GM20431 (cell line): ENCODE results near the gene KREMEN2.

Experiments
- in situ Hi-C: fragments of 300-500 bp; cut with MseI, MboI; formaldehyde crosslinking; loops from one replicate; pipeline ENCODE4 v1.15.0; 2020; ENCODE audit warnings: low sequenced_read_pairs; ENCODE audit not compliant: unreplicated experiment

Gene KREMEN2

DNA sequence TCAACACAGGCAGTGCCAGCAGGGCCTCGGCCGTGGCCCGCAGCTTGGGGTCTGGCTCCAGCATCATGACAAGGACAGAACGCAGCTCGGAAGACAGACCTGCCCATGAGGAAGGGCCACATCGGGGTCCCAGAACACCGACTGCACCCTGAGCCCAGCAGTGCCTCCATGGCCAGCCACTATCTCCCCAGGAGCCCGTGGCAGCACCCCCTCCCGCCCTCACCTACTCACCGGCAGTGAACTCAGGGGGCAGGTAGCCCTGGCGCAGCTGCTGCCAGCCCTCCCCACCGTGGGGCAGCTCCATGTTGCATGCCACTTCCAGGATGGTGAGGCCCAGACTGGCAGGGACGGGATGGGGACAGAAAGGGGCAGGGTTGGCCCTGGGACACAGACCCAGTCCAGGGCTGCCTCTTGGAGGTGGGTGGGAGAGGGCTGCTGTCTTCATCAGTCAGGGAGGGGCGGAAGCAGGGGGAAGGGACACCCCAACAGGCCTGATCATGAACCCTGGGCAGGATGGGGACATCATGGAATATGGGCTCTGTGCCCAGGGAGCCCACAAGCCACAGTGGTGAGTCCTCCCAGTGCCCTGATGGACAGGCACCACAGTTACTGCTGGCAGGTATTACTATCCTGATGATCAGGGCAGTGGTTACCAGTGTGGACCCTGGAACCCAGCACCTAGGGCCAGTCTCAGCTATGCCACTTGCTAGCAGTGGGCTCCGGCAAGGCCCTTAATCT lies 10.4 kb downstream of the KREMEN2 start:
- in situ Hi-C loops, result no loop called here

DNA sequence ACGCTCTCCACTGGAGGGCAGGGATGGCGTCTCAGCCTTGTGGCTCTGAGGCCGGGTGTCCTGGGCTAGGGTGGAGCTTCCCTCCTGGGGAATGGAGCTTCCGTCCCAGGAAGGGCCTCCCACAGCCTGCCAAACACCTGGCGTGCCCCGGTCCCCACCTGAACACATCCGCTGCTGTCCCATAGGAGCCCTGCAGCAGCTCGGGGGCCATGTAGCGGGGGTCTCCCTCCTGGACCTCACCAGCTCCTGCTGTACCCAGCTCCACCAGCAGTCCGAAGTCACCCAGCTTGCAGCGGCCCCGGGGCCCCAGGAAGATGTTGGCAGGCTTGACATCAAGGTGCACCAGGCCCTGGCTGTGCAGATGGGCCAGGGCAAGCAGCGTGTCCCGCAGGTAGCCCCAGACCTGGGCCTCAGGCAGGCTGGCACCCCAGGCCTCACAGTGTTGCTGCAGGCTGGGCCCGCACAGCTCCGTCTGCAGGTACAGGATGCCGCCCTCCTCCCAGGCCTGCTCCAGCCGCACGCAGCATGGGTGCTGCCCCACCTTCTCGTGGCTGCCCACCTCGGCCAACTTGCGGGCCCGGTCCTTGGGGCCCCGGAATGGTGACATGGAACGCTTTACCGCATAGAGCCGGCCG lies 11.2 kb downstream of the KREMEN2 start:
- in situ Hi-C loops, result no loop called here

DNA sequence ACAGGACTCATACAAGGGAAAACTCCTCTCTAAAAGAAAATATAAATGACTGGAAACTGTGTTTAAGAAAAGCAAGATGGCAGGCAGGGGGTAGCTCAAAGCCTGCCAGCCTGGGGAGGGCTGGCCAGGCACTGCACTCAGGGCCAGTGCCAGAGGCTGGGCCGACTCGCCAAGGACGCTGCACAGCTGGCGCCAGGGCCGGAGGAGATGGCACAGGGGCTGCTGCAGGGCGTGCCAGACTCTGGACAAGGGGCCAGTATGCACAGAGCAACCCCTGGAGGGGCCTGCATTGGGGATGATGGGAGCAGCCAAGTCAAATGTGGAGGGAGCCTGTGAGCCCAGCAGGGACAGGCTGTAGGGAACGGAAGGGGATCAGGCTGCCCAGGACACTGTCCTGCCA lies 12.1 kb downstream of the KREMEN2 start:
- in situ Hi-C loops, result no loop called here

DNA sequence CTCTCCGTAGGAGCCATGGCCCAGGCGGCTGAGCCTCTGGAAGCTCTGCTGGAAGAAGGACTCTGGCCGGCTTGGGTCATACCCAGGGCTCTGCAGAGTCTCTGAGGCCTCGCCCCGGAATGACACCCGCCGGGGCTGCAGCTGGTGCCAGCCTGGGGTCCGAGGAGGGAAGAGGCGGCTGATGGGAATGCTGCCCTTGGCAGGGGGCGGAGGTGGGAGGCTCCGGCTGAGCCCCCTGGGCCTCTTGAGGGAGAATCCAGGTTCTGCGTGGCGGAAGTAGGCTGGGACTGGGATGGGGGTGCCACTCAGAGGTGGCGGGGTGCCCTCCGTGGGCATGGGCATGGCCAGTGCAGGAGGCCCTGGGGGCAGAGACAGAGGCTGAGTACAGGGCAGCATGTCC lies 12.6 kb downstream of the KREMEN2 start:
- in situ Hi-C loops, result no loop called here

DNA sequence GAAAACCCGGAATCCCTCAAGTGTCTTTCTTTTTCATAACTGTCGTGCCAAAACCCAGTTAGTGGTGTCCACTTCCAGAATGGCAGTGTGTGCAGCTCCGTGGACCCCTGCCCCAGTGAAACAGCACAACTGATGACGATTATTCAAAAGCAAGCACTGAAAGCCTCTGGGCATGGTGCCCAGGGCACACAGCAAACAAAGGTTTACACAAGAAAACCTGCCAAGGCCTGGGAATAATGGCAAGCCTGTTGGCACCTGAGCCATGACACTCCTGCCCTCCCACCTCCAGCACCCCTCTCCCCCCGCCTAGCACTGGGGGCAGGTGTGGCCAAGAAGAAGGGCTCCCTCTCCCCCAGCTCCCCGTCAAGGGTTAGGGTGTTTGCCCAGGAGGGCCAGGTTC lies 13.4 kb downstream of the KREMEN2 start:
- in situ Hi-C loops, result no loop called here

DNA sequence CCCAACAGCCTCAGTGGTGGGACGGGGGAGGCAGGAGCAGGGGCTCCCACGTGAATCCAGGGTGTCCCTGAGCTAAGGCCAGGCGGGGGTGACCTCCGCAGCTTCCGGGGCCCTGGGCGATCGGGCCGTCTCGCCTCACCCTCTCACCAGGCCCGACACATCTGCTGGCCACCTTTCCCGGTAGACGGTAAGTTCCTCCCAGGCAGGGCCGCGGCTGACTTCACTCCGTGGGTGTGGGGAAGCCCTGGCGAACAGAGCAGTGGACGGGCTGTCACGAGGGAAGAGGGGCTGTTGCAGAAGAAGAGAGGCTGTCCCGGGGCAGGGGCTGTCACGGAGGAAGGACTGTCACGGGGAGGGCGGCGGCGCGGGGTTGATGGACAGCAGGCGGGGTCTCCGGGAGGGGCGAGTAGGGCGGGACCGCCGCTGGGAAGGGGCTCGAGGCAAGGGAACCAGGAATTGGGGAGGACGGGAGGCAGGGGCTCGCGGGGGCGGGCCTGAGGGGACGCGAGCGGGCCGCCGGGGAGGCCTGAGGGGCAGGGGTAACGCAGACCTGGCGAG lies 15.7 kb downstream of the KREMEN2 start:
- in situ Hi-C loops, result no loop called here

DNA sequence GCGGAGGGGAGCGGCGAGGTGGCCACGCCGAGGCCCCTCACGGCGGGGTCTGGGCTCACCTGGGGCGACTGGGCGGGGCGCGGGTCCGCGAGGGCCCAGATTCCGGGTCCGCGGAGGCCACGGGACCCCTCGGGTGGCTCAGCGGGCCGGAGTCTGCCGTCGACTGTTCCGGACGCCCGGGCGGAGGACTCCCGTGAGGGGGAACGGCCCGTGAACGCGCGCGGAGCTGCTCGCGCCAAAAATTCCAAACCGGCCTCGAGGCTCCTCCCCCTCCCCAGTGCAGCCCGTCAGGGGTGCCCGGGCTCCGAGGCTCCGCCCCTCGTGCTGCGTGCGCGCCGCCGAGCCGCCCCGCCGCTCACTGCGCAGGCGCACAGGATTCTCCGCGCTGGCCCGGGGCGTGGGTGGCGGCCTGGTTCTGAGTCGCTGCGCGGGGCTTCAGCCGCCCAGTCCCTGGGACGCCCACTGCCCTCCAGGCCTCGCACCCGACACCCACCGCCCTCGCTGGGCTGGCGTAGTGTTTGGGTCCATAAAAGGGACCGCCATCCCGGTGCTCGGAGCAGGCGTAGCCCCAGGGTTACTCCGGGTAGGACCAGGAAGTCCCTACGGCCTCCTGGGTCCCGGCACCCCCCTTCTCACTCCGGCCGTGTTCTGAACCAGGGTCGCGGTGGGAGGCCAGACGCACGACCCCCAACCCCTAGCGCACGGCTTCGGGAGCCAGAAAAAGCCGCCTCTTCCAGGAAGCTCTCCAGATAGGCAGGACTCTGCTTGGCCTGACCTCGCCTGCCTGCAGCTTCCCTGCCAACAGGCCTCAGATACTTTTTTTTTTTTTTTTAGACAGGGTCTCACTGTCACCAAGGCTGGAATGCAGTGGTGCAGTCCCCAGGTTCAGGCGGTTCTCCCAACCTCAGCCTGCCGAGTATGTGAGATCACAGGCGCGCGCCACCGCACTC lies 16.4 kb downstream of the KREMEN2 start, which contains the start of gene PKMYT1:
Gene PKMYT1 (minus strand): TSS at position 220 of the 950 bp plus-strand sequence. CDS start 789 bp downstream, outside the sequence.
- in situ Hi-C loops, result no loop called here

DNA sequence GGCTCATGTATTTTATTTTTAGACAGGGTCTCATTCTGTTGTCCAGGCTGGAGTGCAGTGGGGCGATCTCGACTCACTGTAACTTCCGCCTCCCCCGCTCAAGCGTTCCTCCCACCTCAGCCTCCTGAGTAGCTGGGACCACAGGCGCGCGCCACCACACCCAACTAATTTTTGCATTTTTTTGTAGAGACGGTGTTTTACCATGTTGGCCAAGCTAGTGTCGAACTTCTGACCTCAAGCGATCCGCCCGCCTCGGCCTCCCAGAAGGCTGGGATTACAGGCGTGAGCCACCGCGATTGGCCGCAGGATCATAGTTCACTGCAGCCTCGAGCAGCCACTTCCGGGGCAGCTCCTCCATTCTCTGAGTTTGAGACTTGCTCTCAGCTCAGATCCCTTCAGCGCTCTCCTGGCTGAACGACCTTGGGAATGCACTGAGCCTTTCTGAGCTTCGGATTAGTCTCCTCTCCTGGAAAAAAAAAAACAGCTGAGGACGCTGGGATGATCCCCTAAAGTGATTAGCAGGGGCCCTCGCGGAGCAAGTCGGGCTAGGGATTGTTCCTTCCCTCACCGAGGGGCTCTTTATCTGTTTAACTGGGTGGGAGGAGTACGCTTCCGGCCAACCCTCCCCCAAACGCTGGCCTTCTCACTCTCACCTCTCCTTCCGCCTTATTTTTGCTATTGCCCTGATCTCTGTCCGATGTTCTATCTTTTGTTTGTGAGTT lies 17.3 kb downstream of the KREMEN2 start:
- in situ Hi-C loops, result no loop called here

DNA sequence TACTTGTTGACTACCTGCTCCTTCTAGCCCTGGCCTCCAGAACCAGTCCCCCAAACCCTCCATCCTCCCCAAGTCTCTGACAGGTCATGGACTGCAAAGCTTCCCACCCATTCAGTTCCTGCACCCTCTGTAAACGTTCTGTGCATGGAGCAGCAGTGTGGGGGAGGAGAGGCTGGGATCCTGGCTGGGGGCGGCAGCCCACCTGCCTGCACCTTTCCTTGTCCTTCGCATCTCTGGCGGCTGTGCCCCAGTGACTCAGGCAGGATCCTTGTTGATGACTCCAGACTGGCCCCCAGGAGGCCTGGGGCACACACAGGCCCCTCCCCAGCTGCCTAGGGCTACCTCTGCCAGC lies 17.8 kb downstream of the KREMEN2 start:
- in situ Hi-C loops, result no loop called here

DNA sequence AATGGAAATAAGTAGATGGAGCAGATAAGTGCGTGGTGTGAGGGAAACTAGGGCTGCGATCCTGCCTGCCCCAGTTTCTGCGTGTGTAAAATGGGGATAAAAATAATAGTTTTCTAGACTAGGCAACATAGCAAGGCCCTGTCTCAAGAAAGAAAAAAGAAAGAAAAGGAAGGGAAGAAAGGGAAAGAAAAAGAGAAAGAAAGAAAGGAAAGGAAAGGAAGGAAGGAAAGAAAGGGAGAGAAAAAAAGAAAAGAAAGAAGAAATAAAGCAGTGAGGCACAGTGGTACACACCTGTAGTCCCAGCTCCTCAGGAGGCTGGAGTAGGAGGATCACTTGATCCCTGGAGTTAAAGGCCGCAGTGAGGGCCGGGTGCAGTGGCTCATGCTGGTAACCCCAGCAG lies 18.3 kb downstream of the KREMEN2 start:
- in situ Hi-C loops, result no loop called here

DNA sequence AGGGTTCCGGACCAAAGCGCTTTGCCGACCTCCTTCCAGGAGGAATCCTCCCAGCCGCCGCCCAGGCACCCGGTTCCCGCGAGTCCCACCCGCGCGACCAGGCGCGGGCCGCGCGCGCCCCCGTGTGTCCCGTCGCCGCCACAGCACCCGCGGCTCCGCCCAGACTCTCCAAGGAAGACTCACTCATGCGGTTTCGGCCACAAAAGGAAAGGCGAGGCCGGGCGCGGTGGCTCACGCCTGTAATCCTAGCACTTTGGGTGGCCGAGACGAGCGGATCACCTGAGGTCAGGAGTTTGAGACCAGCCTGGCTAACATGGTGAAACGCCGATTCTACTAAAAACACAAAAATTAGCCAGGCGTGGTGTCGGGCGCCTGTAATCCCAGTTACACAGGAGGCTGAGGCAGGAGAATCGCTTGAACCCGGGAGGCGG lies 19.6 kb downstream of the KREMEN2 start:
- in situ Hi-C loops, result no loop called here

DNA sequence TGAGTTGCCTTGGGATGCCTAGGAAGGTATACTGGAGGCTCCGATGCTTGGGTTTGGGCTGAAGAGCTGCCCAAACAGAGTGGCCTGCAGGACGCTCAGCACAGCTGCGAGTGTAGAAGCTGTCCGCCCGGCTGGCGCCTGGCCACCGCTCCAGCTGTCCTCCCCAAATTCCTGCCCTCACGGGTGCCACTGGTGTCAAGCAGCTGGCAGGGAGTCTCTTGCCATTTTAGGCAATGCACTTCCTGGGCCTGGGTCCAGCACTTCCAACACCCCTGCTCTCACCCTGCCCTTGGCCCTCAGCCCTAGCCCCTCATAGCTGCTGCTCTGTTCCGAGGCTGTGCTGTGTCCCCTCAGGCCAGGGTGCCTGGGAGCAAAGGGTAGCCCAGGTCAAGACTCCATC lies 21.4 kb downstream of the KREMEN2 start:
- in situ Hi-C loops, result no loop called here

DNA sequence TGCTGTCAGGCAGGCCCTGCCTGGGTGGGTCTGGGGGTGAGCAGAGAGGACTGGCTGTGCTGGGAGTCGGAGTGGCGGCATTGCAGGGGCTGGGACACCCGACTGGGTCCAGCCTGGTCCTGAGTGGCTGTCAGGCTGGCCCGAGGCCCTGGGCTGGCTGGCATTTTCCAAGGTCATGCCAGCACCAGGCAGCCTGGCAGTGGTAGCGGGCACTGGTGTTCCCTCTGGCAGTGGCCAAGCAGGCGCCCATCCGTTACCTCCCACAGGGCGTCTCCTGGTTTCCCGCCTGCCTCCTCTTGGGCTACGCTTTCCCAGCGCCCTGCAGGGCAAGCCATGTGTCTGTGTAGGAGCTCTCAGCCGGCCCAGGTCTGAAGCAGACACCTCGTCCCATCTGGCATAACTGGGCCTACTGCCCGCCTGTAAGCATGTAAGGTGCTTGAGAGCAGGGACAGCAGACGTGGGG lies 21.8 kb downstream of the KREMEN2 start:
- in situ Hi-C loops, result no loop called here

DNA sequence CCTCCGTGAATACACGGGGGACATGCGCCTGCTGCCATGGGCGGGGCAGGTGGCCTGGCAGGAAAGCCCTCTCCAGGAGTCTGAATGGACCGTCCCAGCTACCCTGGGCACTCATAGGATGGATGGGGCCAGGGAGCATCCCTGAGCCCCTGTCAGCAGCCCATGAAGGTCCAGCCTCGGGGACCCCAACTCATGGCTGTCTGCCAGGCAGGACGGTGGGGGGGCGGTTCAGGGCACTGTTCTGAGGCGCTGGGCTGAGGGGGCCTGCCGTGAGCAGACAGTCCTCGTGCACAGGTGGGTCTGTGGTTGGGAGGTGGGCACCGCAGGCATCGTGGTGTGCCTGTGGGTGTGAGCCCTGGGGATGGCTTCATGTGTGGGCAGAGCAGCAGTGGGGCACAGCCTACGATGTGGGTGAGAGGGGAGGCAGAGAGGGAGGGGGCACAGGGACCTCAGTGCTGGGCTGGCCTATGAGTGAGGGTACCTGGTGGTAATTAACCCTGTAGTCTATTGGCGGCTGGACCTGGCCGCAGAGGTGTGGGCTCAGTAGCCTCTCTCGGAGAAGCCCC lies 22.6 kb downstream of the KREMEN2 start:
- in situ Hi-C loops, result no loop called here

DNA sequence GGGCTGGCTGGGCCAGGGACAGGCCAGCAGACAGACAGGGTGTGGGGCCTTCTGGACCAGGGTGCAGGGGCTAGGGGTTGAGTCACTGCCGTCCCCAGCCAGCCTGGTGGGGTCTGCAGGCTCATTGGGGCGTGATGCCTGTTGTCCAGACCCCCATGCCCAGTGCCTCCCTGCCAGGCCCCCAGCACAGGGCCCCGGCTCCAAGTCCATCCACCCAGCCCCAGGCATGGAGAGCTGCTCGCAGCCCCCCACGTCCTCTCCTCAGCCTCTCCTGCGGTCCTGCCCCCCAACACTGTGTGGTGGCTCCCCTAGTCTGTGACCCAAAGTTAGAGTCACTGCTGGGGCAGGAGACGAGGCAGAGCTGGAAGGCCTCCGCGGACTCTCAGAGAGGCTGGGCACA lies 23.2 kb downstream of the KREMEN2 start:
- in situ Hi-C loops, result no loop called here

DNA sequence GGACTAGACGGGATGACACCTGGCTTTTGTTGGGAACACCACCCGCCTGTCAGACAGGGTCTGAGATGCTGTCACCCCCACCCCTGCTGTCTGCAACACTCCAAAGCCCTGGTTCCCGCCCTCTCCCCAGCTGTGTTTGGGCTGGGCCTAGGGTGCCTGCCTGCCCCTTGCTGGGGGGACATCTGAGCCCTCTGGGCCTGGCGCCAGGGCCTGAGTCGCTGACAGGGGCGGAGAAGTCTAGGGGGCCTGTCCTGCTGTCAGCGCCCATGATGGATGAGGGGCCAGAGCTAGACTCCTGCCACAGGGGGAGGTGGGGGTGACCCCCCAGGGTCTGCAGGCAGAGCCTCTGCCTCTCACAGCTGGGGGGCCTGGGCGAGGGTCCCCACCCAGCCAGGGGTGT lies 23.8 kb downstream of the KREMEN2 start:
- in situ Hi-C loops, result no loop called here

DNA sequence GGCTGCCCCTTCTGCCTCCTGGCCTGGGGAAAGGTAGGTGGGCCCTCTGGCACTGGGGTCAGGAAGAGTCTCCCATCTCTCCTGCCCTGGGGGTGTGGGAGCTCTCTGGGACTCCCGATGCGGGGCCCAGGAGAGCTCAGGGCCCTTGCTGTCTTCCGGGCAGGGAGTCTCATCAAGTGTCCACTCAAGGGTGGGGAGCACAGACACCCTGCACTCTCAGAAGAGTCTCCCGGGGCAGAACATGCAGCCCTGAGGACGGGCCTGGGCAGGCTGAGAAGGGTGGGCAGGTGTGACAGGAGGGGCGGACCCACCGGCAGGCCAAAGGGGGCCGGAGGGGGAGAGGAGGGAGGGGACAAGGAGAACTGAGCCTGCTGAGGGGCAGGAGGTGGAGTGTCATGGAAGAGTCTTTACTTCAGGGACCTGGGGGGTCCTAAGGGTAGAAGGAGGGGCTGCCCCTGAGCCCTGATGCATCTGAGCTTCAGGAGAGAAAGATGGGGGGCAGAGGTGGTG lies 24.6 kb downstream of the KREMEN2 start:
- in situ Hi-C loops, result no loop called here

DNA sequence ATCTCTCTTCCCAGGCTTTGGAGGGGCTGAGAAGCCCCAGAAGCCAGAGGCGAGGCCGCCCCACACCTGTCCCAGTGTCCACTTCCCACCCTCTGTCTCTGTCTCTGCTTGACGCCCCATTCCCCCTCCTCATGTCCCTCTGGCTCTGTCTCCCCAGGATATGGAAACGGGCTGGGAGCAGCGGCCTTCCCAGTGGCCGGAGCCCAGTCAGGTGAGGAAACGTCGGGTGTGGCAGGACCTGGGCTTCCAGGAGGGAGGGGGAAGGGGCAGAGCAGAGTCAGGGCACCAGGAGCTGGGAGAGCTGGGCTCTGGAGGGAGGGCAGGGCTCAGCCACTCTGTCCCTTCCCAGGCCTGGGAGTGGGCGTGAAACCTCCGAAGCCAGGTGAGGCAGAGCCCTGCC lies 26.8 kb downstream of the KREMEN2 start:
- in situ Hi-C loops, result no loop called here

DNA sequence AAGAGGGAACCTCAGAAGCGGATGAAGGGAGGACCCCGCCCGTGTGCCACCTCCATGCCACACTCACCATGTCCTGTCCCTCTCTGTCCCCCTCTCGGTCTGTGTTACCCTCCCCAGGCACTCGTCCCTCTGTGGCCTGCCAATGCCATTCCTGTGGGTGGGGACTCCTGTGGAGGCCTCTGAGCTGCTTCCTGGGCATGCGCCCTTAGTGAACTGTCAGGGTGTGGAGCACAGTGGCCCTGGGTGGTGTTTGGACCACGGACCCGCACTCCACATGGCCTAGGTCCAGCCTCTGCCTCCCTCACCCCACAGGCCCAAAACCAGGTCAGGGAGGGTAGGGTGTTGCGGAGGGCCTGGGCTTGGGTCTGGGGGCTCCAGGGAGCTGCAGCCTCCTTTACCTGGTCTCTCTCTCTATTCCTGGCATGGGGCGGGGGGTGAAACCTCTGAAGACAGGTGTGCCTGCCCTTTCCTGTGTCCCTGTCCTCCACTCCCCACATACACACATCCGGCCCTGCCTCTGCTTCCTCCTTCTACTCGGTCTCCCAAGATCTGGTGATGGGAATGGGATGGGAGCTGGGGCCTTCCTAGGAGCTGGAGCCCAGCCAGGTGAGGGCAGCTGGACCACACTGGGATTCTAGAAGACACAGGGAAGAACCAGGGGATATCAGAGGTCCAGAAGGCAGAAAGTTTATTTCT lies 27.6 kb downstream of the KREMEN2 start:
- in situ Hi-C loops, result no loop called here
